ENCODE measurements around the gene CFLAR. TPM values are rescaled to one million over a fixed set of nuclear protein-coding genes. Genes with fewer than 3 reads are reported as not detected.
"Not testable (repeated sequence)": the region's sequence is repeated elsewhere in the genome, so short reads cannot be mapped to it uniquely, and the experiment has no call there.

The CFLAR gene
- total RNA-seq, 1 donor from 2014 or later = 43.9 TPM

DNA sequence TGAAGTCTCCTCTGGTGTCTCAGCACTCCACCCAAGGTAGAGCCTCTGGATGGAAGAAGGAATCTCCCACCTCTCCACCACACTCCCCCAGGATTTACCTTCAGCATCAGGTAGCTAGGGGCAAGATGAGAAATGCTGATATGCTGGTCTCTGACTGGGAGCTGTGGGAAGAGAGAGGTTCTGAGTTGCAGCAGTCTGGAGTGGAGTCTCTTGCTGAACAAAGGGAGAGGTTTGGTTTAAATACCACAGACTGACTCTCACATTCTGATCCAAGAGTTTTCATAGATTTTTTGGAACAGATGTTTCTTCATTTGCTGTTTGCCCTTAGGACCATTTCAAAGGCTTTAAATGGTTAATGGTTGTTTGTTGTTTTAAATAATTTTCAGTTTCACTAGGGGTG, 1.1 kb upstream of the CFLAR start:
- peaks cover 14% of the 10 kb centered on the region for H3K4me1 Mint-ChIP-seq
- peak overlapping the region; percentile 13 for H3K27ac Mint-ChIP-seq
- H3K4me3 Mint-ChIP-seq = peak overlapping the region; percentile 23
- no peaks in the 10 kb centered on the region for H3K36me3 Mint-ChIP-seq
- H3K27me3 Mint-ChIP-seq (ENCODE audit: low read depth) = no peaks in the 10 kb centered on the region
- TF ChIP-seq, protein P1, sequence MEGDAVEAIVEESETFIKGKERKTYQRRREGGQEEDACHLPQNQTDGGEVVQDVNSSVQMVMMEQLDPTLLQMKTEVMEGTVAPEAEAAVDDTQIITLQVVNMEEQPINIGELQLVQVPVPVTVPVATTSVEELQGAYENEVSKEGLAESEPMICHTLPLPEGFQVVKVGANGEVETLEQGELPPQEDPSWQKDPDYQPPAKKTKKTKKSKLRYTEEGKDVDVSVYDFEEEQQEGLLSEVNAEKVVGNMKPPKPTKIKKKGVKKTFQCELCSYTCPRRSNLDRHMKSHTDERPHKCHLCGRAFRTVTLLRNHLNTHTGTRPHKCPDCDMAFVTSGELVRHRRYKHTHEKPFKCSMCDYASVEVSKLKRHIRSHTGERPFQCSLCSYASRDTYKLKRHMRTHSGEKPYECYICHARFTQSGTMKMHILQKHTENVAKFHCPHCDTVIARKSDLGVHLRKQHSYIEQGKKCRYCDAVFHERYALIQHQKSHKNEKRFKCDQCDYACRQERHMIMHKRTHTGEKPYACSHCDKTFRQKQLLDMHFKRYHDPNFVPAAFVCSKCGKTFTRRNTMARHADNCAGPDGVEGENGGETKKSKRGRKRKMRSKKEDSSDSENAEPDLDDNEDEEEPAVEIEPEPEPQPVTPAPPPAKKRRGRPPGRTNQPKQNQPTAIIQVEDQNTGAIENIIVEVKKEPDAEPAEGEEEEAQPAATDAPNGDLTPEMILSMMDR (IDR thresholded peaks at IDR 0.05; ENCODE audit: unreplicated experiment) = no peak
- no peak for DNase-seq (ENCODE audit: low spot score in 2 of 2, unreplicated experiment in 2 of 2)
- H3K9me3 Mint-ChIP-seq = no peaks in the 10 kb centered on the region

DNA sequence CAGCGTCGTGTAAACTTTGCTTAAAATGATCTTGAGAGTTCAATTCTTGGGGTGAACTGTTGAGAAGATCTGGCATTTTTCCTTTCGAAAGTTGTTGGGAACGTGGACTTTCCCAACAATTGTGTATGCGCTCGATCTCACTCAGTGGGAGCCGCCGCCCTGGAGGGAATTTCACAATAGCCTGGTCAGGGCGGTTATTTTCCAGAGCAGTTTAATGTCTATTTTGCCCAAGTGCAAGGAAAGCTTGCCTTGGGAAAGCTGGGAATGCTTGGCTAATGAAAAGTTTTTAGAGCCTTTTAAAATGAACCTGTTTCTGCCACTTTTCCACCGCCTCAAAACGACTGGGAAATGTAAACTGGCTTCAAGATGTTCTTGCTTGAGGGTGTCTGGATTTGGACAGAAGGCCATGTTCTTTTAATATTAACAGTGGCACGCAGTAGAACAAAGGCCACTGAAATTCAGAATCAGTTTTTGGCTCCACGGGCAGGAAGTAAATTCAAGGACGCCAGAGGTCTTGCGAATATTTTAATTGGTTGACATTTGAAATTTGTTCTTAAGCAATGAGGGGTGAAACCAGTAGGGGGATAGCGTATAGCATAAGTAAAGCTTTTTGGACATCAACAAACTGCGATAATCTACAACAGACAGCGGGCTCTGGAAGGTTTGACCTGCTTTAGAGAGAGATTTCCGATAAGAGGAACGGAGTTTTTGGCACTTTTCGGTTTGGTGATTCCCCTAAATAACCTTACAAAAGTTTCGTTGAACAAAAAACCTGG, 1.2 kb downstream of the CFLAR start:
- Mint-ChIP-seq H3K4me1 (peaks cover 20% of the 10 kb centered on the region), H3K36me3 (no peaks in the 10 kb centered on the region), H3K4me3 (peak overlapping the region; percentile 85), H3K27me3 (ENCODE audit: low read depth) (no peaks in the 10 kb centered on the region), H3K27ac (peak overlapping the region; percentile 97), H3K9me3 (no peaks in the 10 kb centered on the region)
- TF ChIP-seq, protein P1 (IDR thresholded peaks at IDR 0.05; ENCODE audit: unreplicated experiment) = no peak
- DNase-seq (ENCODE audit: low spot score in 2 of 2, unreplicated experiment in 2 of 2) = no peak

- not testable (repeated sequence) for DNase-seq (ENCODE audit: low spot score in 2 of 2, unreplicated experiment in 2 of 2); H3K27me3 Mint-ChIP-seq (ENCODE audit: low read depth)
These were observed 1.8 kb downstream of the CFLAR start for GRCh38 chr2:201117735-201118094.

GRCh38 chr2:201118121-201118960, 2.4 kb downstream of the CFLAR start:
- Mint-ChIP-seq H3K9me3 (no peaks in the 10 kb centered on the region), H3K36me3 (no peaks in the 10 kb centered on the region), H3K27me3 (ENCODE audit: low read depth) (no peaks in the 10 kb centered on the region), H3K27ac (peak overlapping the region; percentile 90), H3K4me1 (peaks cover 20% of the 10 kb centered on the region), H3K4me3 (peak overlapping the region; percentile 82)
- TF ChIP-seq, protein P1 (IDR thresholded peaks at IDR 0.05; ENCODE audit: unreplicated experiment) = no peak
- DNase-seq (ENCODE audit: low spot score in 2 of 2, unreplicated experiment in 2 of 2) = peak; percentile 45 to 62

More at GRCh38 chr2:201117735-201118094, 1.8 kb downstream of the CFLAR start:
- H3K36me3 Mint-ChIP-seq, H3K9me3 Mint-ChIP-seq: not testable (repeated sequence)
- Mint-ChIP-seq H3K27ac (peak overlapping the region; percentile 97), H3K4me3 (peak overlapping the region; percentile 85), H3K4me1 (peaks cover 20% of the 10 kb centered on the region)

GRCh38 chr2:201118961-201119854, 3.2 kb downstream of the CFLAR start:
- H3K4me3 Mint-ChIP-seq = peak overlapping the region; percentile 82
- TF ChIP-seq, protein P1 (IDR thresholded peaks at IDR 0.05; ENCODE audit: unreplicated experiment) = no peak
- H3K27ac Mint-ChIP-seq = peak overlapping the region; percentile 90
- peaks cover 27% of the 10 kb centered on the region for H3K4me1 Mint-ChIP-seq
- no peaks in the 10 kb centered on the region for H3K36me3 Mint-ChIP-seq
- H3K27me3 Mint-ChIP-seq (ENCODE audit: low read depth) = no peaks in the 10 kb centered on the region
- DNase-seq (ENCODE audit: low spot score in 2 of 2, unreplicated experiment in 2 of 2) = no peak
- no peaks in the 10 kb centered on the region for H3K9me3 Mint-ChIP-seq
